ENCODE results near the gene ZNF329. TPM values are rescaled to one million over a fixed set of nuclear protein-coding genes. Genes with fewer than 3 reads are reported as not detected.
"Not testable (repeated sequence)": the region's sequence is repeated elsewhere in the genome, so short reads cannot be mapped to it uniquely, and the experiment has no call there.

ZNF329 gene
- 5.7 TPM for total RNA-seq

GRCh38 chr19:58150328-58150921, at the start of gene ZNF329:
Gene ZNF329, minus strand, starts transcription at chr19:58150789. Its CDS starts 21,286 bp downstream, at chr19:58129503.
- ATAC-seq (peak; percentile 65), DNase-seq (ENCODE audit: low spot score) (peak; percentile 94)

DNA sequence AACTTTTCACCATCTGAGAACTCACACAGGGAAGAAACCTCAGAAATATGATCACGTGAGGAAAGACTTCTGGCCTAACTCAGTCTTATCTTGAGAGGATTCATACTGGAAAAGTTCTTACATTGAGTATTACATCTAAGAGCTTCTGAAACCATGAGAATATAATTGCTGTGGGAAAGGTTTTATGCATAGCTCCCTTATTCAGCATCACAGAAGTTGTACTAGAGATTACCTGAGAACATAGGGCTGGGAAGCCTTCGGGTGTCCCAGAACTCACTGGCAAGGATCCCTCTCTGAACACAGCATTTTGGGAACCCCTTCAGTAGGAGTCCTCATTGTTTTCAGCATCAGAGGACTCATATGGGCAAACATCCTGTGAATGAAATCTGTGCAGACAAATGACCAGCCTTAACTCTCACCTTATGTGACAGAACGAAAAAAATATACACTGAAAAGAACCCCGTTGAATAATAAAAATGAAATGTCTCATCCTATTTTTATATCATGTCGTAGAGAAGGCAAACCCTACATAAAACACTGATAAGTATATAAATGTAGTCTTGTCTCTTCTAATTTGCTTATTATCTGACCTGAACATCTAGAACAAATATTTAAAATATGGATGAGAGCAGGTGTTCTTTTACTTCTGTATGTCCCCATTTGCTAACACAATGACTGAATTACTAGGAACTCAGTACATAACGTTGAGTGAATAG, 46.5 kb upstream of the ZNF329 start:
- ATAC-seq (peak; percentile 58), DNase-seq (ENCODE audit: low spot score) (no peak)

GRCh38 chr19:58183817-58184215, 33.2 kb upstream of the ZNF329 start:
- DNase-seq (ENCODE audit: low spot score) (no peak), ATAC-seq (no peak)

- ATAC-seq (peak; percentile 92), DNase-seq (ENCODE audit: low spot score) (peak; percentile 95)
Observed at GRCh38 chr19:58182989-58183816, 32.6 kb upstream of the ZNF329 start, which contains the start of gene ZNF274. Gene ZNF274, plus strand, starts transcription at chr19:58183061. Its CDS starts 905 bp downstream, at chr19:58183966.

DNA sequence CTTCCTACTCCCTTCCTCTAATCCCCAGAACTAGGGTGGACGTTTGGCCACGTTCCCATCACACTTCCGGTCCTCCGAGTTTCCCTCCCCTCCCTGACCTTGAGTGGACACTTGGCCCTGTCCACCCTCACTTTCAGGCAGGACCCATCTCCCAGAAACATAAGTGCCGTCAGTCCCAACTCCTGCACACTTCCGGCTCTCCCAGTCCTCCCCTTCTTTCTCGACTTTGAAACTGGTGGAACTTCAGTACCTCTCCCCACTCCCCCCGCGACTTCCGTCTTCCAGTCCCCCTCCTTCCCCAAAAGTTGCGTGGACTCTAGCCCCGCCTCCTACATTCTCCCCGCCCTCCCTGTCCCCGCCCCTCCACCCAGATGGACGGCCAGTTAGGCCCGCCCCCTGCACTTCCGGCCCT, 32.0 kb upstream of the ZNF329 start:
- DNase-seq (ENCODE audit: low spot score) (no peak), ATAC-seq (no peak)

DNA sequence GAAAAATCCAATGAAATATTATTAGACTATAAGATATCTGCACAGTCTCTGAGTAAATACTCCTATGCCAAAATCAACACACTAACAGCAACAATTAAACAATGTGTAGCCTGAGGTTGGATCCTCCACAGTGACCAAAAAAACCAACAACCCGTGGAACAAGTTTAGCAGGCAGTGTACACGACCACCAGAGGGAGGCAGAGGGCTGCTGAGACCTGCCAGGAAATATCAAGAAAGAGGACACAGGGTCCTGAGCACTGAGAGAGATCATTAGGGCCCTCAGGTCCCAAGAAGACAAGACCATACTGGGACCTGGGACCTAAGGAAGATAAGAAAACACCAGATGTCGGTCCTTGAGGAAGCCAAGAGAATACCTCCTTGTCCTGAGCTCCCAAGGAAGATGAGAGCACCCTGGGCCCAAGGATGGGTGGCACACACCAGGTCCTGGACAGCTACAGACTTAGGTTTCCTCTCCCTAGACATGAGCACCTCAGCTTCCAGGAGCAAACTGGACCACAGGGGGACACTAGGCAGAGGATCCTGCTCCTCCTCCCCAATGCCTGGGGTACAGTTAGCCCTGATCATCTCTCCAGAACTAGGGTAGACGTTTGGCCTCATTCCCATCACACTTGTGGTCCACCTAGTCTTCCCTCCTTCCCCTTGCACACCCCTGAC, 31.4 kb upstream of the ZNF329 start:
- ATAC-seq (peak; percentile 35), DNase-seq (ENCODE audit: low spot score) (peak; percentile 58)

- no peak for ATAC-seq
- DNase-seq (ENCODE audit: low spot score) = no peak
Observed at GRCh38 chr19:58170860-58171259, 20.3 kb upstream of the ZNF329 start.

- DNase-seq (ENCODE audit: low spot score) (no peak), ATAC-seq (no peak)
Observed at GRCh38 chr19:58166708-58167280, 16.2 kb upstream of the ZNF329 start.

GRCh38 chr19:58166268-58166667, 15.7 kb upstream of the ZNF329 start:
- no peak for DNase-seq (ENCODE audit: low spot score)
- ATAC-seq = no peak

DNA sequence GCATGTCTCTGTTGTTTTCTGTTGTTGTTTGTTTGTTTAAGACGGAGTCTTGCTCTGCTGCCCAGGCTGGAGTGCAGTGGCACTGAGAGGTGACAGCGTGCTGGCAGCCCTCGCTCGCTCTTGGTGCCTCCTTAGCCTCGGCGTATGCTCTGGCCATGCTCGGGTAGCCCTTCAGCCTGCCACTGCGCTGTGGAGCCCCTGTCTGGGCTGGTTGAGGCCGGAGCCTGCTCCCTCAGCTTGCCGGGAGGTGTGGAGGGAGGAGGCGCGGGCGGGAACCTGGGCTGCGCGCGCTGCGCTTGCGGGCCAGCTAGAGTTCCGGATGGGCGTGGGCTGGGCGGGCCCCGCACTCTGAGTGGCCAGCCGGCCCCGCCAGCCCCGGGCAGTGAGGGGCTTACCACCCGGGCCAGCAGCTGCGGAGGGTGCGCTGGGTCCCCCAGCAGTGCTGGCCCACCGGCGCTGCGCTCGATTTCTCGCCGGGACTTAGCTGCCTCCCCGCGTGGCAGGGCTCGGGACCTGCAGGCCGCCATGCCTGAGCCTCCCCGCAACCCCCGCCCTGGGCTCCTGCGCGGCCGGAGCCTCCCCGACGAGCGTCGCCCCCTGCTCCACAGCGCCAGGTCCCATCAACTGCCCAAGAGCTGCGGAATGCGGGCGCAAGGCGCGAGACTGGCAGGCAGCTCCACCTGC, 6.6 kb upstream of the ZNF329 start:
- DNase-seq (ENCODE audit: low spot score) = no peak
- ATAC-seq = no peak

DNA sequence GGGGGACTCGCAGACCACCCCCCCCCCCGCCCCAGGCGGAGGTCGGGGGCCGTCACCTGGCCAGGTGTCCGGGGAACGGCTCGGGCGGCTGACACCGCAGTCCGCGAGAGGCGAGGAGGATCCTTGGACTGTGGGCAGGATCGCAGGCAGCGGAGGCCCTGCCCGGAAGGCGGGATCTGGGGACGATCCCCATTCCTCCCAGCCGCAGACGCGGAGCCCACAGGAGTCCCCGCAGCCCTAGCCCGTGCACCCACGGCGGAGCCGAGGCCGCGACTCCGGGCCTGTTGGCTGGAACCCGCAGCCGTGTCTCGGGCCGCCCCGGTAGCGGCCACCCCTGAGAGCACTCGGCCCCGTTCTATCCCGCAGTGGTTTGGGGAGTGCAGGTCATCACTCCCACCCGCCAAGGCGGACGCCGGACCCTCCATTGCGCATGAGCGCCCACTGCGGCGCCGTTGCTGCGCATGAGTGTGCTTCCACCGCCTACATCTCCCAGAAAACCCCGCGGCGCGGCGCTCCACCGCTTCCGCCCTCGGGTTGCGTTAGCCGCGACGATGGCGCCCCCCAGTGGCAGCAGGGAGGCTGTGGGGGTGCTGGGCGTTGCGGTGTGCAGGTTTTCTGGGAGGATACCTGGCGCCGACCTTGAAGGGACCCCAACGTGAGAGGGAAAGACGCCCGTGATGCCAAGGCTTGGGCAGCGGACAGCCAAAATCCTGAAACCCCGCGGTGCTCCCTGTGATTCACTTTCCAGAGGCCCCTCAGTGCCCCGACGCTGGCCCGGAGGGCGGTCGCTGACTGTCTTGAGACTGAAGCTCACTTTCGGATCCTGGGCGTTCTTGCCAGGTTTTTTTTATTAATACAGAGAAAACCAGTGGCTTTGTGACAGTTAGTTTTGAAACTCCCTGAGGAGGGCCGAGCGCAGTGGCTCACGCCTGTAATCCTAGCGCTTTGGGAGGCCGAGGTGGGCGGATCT, 4.4 kb upstream of the ZNF329 start:
- DNase-seq (ENCODE audit: low spot score) = peak; percentile 97
- ATAC-seq = peak; percentile 94

DNA sequence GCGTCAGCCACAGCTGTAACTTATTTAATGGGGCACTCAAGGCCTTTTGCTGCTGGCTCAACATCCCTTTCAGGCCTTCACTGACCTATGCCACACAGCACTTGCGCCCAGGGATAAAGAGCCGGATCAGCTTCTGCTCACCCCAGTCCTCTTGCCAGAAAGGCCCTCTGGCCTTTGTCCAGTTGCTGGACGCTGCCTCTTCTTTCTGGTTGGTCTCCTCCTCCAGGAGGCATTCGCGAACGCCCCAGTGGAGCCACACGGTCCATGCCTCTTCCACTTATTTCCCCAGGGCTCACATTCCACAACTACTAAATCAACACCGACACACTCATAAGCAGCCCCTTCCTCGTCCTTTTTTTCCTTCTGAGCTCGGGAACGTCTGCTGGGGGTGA, 3.7 kb upstream of the ZNF329 start:
- peak; percentile 73 for DNase-seq (ENCODE audit: low spot score)
- peak; percentile 47 for ATAC-seq

GRCh38 chr19:58153386-58153785, 2.8 kb upstream of the ZNF329 start:
- no peak for ATAC-seq
- no peak for DNase-seq (ENCODE audit: low spot score)

DNA sequence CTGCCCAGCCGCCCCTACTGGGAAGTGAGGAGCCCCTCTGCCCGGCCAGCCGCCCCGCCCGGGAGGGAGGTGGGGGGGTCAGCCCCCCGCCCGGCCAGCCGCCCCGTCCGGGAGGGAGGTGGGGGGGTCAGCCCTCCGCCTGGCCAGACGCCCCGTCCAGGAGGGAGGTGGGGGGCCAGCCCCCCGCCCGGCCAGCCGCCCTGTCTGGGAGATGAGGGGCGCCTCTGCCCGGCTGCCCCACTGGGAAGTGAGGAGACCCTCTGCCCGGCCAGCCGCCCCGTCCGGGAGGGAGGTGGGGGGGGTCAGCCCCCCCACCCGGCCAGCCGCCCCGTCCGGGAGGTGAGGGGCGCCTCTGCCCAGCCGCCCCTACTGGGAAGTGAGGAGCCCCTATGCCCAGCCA, 3.1 kb downstream of the ZNF329 start:
- DNase-seq (ENCODE audit: low spot score); ATAC-seq: not testable (repeated sequence)

- ATAC-seq (no peak), DNase-seq (ENCODE audit: low spot score) (no peak)
Observed at GRCh38 chr19:58145849-58146248, 4.7 kb downstream of the ZNF329 start.

DNA sequence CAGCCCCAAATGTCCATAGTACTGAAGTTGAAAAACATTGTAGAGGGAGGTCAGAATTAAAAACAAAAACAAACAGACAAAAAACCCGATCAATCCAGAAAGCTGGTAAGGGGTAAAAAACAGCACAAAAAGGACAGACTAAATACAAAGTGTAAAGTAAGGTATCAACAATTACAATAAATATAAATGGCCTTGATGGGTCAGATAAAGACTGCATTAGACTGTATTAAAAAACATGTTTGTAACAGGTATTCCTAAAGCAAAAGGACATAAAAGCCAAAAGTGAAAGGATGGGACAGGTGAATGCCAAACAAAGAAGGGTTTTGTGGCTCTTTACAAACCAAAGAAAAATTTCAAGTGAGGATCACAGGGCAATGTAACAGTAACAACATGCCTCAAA, 16.3 kb downstream of the ZNF329 start:
- DNase-seq (ENCODE audit: low spot score) (no peak), ATAC-seq (no peak)

- no peak for ATAC-seq
- DNase-seq (ENCODE audit: low spot score) = no peak
Observed at GRCh38 chr19:58129284-58129683, 21.3 kb downstream of the ZNF329 start.

DNA sequence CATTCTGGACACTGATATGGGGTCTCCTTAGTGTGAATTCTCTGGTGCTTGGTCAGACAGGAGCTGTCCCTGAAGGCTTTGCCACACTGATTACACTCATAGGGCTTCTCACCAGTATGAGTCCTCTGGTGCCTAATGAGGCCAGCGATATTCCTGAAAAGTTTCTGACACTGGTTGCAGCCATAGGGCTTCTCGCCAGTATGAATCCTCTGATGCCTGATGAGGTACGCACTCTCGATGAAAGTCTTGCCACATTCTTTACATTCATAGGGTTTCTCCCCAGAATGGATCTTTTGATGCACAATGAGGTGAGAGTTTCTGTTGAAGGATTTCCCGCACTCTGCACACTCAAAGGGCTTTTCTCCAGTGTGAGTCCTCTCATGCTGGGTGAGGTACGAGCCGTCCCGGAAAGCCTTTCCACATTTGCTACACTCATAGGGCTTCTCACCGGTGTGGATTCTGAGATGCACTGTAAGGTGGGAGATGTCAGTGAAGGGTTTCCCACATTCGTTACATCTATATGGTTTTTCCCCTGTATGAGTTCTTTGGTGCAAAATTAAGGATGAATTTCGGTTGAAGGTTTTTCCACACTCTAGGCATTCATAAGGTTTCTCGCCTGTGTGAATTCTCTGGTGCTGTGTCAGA, 22.4 kb downstream of the ZNF329 start:
- ATAC-seq (no peak), DNase-seq (ENCODE audit: low spot score) (no peak)

Measured in left lobe of liver (tissue), 2 donors.